Measurements from ENCODE around the gene MPZL2. TPM values are rescaled to one million over a fixed set of nuclear protein-coding genes. Genes with fewer than 3 reads are reported as not detected.

The MPZL2 gene
- total RNA-seq, 1 donor from 2014 or later: not detected

DNA sequence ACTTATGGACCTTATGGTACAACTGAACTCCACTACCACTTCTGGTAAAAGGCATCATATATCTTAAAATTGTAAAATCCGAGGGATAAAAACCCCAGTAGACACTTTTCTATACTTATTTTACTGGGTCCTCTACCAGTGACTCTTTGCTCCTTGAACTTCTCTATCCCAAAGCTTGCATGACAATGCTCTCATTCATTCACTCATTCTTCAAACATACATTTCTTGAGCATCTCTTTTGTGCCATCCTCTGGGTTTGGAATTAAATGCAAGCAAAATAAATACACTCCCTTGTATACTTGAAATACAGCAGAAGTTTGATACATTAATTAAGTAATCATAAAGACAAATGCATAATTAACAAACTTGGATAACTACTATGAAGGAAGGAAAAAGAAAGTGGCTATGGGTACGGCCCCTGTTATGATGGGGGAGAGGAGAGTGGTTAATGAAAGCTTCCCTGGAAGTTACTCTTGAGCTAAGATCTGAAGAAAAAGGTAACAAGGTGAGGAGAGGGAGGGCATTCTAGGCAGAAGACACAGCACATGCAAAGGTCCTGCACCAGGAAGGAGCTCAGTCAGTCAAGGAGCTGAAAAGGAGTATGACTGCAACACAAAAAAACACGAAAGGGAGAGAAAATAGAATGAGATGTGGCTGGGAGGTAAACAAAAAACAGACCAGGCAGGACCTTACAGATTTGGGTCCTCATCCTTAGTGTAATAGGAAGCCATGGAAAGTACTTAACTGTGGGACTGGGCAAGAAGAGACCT lies 19.9 kb downstream of the MPZL2 start:
- DNase-seq (ENCODE audit: low read depth): no peak

DNA sequence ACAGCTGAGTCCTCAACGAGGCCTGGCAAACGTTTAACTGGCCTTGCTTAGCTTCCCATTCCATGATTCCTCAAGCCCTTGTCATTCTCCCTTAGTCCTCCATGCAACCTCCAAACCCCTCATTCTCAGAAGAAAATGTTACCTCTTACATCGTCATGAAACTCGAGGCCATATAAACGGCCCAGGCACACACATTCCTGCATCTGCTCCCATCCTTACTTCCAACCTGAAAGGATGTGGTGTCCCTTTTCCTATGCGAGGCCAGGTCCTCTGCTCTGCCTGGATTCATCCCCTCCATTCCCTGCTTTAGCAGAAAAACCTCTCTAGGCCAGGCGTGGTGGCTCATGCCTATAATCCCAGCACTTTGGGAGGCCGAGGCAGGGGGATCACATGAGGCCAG lies 20.9 kb downstream of the MPZL2 start:
- no peak for DNase-seq (ENCODE audit: low read depth)

DNA sequence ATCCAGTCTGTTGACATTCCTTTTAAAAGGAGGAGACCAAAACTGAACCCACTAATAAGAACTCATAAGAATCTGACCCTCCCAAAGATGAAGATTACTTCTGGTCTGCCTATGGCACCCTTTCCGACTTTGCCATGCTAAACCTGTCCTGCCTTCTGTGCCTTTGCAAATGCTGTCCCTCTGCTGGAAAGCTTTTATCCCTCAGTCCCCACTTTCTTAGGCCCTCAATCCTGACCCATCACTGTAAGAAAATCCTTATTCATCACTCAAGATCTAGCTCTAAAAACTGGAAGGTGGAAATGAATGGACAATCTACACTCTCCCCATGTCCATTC lies 22.4 kb downstream of the MPZL2 start:
- DNase-seq (ENCODE audit: low read depth): no peak

DNA sequence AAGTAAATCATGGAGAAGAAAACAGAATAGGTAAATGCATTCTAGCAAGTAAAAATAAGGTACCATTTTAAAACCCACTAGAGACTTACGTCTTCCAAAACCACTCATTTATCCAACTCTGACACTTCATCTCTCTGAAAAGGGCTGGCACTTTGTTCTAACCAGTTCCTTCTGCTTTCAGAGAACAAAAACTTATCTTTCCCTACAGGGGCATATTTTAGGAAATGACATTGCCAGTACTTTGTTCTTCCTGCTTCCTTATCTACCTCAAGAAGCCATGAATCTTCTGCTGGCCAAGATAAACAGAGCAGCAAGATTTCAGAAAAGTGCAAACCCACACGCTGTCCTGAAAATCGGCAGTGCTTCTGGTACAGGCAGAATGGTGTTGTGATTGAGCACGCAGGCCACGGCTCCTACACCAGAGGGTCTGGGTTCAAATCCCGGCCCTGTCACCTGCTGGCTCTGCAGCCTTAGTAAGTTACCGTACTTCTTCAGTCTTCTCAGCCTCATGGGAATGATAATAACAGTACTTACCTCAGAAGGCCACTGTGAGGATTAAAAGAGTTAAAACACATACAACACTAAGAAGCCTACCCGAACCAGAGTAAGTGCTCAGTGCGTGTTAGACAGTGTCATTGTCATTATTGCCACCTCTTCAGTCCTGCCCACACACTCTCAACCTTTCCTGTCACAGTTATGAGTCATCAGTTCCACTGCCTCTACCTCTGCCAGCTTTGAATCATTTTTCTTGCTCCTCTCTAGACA lies 22.9 kb downstream of the MPZL2 start:
- no peak for DNase-seq (ENCODE audit: low read depth)

DNA sequence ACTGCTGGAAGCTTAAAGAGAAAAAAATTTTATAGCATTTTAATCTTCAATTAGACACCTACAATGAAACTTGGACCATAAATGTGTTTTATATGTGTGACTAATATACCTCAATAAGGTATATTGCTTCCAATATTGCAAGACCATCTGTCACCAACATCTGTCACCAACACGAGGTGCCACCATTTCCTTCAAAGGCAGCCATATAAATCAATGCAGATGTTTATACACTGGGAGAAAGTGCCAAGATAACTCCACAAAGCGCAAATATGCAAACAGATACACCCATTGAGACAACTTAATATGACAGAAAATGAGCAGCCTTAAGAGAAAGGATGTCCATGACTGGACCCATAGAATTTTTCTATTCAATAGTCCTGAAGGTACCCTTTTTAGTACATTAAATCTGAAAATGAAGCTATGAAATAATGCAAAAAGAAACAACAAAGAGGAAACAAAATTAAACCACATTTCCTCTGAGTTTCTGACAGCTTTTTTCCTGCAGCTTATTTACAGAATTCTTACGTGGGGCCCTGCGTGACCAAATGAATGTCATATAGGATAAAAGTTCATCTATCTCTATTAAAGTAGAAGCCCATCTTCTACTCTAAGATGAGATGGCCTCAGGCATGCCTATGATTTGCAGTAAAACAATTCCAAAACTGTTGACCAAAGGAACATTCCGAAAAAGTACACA lies 24.4 kb downstream of the MPZL2 start:
- no peak for DNase-seq (ENCODE audit: low read depth)

DNA sequence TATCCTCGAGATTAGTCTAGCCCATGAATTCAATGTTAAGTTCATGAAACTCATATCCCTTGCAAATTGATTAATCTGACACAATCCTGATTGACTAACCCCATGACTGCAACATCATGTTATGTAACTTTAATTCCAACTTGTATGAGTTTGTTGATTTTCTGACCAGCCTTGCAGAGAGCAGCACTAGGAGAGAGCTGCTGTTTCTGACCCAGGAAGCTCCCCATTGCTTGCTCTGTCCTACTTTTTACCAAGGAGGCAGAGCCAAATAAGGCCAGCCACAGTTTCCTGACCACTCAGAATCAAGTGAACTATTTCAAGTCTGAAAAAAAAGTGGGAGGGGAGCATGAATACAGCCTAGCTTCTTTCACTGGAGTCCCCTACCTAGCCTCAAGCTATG lies 25.2 kb downstream of the MPZL2 start:
- DNase-seq (ENCODE audit: low read depth): no peak

DNA sequence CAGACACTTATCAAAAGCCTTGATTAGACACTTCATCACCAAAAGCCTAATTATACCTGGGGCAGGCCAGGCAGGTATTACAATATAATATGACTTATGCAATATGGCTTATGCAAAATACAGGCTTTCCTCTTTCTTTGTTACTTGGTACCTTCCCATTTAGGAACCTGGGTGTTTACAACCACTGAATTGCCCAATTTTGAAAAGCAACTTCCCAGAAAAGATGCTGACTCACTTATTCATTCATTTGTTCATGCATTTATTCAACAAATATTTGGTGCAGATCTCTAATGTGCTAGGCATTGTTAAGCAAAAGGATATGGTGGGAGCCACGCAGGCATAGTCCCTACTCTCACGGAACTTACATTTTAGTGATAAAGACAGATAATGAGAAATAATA lies 25.7 kb downstream of the MPZL2 start:
- DNase-seq (ENCODE audit: low read depth): no peak

DNA sequence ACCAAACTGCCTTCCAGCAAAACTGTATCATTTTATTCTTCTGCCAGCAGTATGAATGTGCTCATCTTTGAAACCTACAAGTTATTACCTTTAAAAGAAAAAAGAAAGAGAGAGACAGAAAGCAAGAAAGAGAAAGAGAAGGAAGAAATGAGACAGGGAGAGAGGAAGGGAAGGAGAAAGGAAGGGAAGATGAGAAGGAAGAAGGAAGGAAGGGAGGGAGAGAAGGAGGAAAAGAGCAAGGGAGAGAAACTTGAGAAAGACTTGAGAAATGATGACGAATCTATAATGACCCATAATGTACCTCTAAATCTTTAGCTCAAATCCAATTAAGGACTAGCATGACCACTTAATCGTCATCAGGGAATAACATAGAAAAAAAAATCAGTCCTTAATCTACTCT lies 27.9 kb downstream of the MPZL2 start:
- no peak for DNase-seq (ENCODE audit: low read depth)

DNA sequence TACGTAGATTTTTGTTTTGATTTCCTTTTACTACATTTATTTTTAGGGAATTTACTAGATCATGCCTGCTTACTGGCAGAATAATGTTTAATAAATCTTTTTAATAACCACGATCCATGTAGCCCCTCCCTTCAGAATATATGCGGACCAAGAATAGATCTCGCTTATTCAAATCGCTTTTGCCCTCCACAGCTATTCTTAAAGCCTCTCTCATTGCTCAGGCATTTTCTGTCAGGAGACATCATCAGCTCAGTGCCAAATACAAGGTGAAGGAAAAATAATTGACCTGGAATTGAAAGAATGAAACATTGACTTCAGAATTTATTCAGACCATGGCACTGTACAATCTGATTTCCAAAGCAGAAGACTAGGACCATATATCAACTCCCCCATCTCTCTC lies 29.3 kb downstream of the MPZL2 start:
- no peak for DNase-seq (ENCODE audit: low read depth)

DNA sequence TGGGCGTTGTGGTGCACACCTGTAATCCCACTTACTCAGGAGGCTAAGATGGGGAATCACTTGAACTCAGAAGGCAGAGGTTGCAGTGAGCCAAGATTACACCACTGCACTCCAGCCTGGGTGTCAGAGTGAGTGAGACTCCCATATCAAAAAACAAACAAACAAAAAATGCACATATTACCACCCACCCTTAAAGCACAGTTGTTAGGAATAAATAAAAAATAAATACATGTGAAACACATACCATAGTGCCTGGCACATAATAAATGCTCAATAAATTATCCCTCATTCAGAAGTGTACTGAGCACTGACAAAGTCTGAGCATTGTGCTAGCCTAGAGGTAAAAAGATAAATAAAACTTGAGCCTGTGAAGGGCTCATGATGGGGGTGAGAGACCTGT lies 30.2 kb downstream of the MPZL2 start:
- DNase-seq (ENCODE audit: low read depth): no peak

DNA sequence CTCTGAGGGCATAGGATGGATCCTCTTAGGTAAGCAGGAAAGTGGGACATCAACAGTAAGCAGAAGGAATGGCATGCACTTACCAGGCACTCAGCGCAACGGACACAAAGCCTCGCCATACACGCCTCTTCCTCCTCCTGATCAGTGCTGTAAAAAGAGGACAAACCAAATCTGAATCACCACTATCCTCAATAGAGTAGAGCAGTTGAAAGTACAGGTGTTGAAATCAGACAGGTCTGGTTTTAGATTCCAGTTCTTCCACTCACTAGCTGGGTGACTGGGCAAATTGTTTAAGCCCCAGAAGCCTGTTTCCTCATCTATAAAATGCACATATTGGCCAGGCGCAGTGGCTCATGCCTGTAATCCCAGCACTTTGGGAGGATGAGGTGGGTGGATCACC lies 30.7 kb downstream of the MPZL2 start:
- no peak for DNase-seq (ENCODE audit: low read depth)

DNA sequence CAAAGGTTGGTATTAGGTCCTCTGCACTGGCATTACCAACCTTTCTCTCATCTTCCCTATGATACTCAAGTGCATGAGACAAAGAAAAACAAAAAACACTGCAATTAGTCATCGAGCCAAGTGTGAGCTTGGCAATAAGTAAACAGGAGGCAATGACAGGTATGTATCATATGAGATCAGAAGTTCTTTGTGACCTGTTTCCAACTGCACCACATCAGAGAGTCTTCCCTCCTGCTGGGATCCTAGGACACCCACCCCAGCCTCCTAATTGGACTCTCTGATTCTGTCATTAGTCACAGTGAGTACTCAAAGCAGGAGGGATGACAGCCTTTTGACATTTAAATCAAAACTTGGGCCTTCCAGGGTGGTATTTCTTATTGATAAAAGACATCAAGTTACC lies 31.4 kb downstream of the MPZL2 start:
- DNase-seq (ENCODE audit: low read depth): no peak

DNA sequence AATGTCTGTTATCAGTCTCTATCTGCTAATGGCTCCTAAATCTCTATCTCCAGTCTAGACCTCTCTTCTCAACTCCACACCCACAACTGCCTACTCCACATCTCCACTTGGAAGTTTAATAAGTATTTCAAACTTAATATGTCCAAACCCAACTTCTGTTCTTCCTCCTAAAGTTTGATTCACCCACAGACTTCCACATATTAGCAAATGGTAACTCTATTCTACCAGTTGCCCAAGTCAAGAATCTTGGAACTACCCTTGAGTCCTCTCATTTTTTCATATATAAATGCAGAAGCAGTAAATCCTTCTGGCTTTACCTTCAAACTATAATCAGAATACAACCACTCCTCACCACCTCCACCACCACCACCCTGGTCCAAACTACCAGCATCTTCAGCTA lies 32.6 kb downstream of the MPZL2 start:
- DNase-seq (ENCODE audit: low read depth): no peak

DNA sequence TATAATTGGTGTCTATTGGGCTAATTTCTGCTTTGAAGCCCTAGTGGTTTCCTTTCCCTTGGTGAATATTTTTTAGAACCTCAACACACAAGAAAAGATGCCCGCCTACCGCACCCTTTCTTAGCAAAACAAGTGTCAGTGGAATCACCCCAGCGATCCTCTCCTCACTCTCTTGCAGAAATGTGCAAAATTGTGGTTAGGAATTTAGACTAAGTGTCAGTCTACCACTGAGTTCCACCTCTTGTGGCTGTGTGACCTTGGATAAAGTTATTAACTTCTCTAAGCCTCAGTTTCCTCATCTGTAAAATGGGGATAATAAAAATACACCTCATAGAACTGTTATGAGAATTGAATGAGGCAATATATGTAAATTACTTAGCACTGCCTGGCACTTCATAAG lies 34.0 kb downstream of the MPZL2 start:
- no peak for DNase-seq (ENCODE audit: low read depth)

DNA sequence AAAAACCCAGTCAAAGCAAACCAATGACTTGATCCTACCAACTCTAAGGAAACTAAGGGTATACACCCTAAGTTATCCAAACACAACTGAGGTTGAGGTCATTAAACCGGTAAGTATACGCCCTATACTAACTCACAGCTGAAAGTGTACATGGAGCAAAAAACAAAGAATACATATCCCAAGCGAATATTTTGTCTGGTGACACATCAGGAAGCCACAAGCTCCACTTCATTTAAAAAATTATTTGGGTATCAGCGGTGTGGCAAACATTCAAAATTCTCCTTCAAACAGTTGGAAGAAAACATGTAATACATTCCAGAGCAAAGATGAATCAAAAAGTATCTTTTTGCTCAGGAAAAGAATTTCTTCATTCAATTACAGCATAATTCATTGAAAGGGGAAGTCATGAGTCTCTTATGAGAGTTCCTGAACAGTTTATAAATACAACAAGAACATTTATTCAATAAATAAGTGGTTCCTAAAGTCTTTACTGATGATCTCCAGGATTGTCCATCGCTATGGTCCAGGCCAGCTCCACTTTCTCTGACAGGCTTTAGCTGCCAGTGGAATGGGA lies 34.7 kb downstream of the MPZL2 start:
- DNase-seq (ENCODE audit: low read depth): no peak

DNA sequence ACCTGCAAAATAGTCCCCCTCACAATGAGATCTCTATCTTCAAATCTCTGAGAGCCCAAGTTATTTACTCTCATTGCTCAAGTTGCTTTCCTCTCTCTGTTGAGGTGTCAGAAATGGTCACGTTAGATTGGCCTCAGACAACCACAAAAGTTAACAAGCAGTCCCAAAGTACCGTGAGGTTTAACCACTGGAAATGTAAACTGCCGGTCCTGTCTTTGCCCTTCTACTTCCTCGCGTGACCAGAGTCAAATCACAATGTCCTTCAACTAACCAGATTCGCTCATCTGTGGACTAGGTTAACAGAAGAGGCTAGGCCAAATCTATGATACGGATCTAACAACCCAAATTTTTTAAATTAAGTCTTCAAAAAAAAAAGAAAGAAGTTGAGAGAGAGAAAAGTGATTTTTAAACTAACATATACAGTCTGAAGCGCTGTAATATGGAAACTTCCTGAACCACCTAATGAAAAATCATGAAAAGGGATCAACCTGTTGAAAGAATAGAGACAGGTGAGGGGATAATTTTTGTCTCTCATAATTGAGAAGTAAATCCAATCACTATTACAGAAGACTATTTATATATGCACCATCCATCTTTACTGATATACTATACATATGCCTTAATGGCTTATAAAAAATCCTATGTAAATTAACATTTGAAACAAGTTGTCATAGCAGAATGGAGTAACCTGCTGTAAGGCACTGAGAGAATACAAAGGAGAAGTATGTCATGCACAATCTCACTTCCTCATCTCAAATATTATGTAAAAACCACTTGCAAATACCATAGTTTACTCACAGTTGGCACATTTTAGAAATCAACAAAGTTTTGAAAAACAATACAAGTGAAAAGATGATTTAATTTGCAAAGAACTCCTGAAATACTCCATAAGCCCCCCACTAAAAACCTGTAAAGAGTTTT lies 36.0 kb downstream of the MPZL2 start:
- no peak for DNase-seq (ENCODE audit: low read depth)

DNA sequence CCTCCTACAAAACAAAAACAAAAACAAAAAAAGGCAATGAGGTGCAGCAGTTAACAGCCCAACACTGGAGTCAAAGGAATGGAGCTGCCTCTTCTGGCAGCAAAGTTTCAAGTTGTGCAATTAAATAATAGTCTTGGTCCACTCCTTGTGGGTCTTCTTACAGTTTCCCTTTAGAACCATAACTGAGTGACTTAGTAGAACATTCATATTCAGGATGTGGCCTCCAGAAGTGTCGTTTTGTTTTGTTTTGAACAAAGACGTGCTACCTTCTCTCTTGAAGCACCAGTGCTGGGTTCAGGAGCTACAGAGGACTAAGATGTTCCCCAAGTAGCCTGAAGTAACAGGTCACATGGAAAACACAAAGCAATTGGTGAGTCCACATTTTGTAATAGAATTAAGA lies 37.3 kb downstream of the MPZL2 start:
- DNase-seq (ENCODE audit: low read depth): no peak

DNA sequence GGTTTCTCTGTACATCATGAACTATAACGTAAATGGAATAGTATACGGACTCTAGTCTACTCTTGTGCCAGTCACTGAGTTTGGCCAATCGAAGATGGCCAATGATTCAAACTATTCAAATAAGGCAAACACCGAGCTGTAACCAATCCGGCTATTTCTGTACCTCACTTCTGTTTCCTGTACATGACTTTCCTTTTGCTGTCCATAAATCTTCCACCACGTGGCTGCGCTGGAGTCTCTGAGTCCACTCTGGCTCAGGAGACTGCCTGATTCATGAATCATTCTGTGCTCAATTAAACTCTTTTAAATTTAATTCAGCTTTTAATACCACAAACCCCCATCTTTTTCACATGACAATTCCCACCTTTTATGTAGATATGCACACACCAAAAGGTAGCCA lies 37.8 kb downstream of the MPZL2 start:
- peak; percentile 2 for DNase-seq (ENCODE audit: low read depth)

DNA sequence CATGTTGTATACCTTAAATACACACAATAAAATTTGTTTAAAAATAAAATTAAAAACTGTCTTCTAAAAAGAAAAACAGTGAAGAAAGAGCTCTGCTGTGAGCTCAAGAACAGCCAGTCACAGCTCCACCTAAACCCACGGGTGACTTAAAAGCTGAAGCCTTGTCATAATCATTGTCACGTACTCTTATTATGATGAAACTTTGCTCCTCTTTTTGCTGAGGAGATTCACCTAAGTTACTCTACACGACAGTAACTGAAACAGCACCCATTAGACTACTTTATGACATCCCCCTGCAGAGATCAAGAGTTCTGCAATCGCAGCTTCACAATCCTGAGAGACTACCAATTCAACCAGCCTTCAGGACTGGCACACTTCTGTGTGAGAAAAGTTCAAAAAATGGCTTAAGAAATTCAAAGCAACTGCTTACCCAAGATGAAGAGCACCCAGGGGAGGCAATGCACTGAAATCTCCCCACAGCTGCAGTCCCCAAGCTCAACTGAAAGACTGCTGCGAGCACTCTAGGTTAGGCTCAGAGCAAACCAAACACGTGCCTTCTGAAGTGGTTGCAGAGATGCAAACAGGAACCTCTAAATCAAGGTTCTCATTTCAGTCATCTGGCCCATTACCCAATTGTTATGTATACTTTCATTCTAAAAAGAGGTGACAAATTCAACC lies 39.4 kb downstream of the MPZL2 start, which contains the start of gene JAML:
Gene JAML, minus strand, starts transcription at position 501 of the 678 bp plus-strand sequence. CDS start 10,145 bp downstream, outside the sequence.
- no peak for DNase-seq (ENCODE audit: low read depth)

DNA sequence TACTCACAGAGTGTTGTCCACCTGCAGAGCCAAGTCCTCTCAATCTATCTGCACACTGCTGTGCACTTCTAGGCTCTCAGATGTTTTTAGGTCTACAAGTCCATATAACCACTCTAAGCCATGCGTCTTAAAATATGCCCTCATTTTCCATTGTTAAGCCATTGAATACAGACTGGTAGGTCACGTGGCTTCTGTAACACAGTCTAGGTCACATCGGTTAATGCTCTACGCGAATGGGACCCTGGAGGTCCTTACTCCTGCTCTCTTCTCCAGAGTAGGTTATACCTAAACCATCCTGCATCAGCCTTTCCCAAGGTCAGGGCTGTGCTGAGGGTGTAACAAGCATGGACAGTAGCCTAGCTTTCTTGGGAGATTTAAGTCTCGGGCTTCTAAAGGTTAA lies 40.1 kb downstream of the MPZL2 start:
- no peak for DNase-seq (ENCODE audit: low read depth)

Measured in myocyte (in vitro differentiated cells).